ENCODE results near the gene GADD45G. TPM values are rescaled to one million over a fixed set of nuclear protein-coding genes. Genes with fewer than 3 reads are reported as not detected.

Gene GADD45G
- total RNA-seq, 1 donor from 2014 or later = 16.2 TPM

GRCh38 chr9:89649039-89649691, 44.4 kb downstream of the GADD45G start:
- Histone ChIP-seq H3K9me3 (no peaks in the 10 kb centered on the region), H3K36me3 (no peaks in the 10 kb centered on the region), H3K27ac (peak overlapping the region; percentile 50), H3K27me3 (no peaks in the 10 kb centered on the region), H3K4me3 (no peak overlapping the region), H3K4me1 (peaks cover 15% of the 10 kb centered on the region)
- DNase-seq (ENCODE audit: extremely low spot score in 2 of 2) = no peak
- intact Hi-C loops (cut with DNase I) = no loop called here
- TF ChIP-seq CTCF (IDR thresholded peaks at IDR 0.05) = no peak
- TF ChIP-seq POLR2AphosphoS5 (IDR thresholded peaks at IDR 0.05; ENCODE audit: insufficient read depth in 1 of 2, low read depth in 1 of 2) = no peak
- TF ChIP-seq POLR2A (IDR thresholded peaks at IDR 0.05) = no peak

- Histone ChIP-seq H3K27ac (no peak overlapping the region), H3K4me1 (peaks cover 45% of the 10 kb centered on the region), H3K27me3 (no peaks in the 10 kb centered on the region), H3K4me3 (no peak overlapping the region), H3K36me3 (no peaks in the 10 kb centered on the region), H3K9me3 (no peaks in the 10 kb centered on the region)
- no peak for DNase-seq (ENCODE audit: extremely low spot score in 2 of 2)
- intact Hi-C loops (cut with DNase I) = no loop called here
- TF ChIP-seq CTCF (IDR thresholded peaks at IDR 0.05) (no peak), POLR2AphosphoS5 (IDR thresholded peaks at IDR 0.05; ENCODE audit: insufficient read depth in 1 of 2, low read depth in 1 of 2) (peak in 1 of 2 donors; percentile 58)
These were observed 49.3 kb downstream of the GADD45G start for GRCh38 chr9:89654025-89654662.

GRCh38 chr9:89655056-89655989, 50.5 kb downstream of the GADD45G start:
- peak overlapping the region in 1 of 2 donors; percentile 16 for H3K4me3 ChIP-seq
- peak overlapping the region; percentile 75 for H3K27ac ChIP-seq
- no peak for DNase-seq (ENCODE audit: extremely low spot score in 2 of 2)
- no peaks in the 10 kb centered on the region for H3K27me3 ChIP-seq
- intact Hi-C loops (cut with DNase I) = no loop called here
- no peak for TF ChIP-seq POLR2A (IDR thresholded peaks at IDR 0.05)
- TF ChIP-seq CTCF (IDR thresholded peaks at IDR 0.05) = no peak
- TF ChIP-seq POLR2AphosphoS5 (IDR thresholded peaks at IDR 0.05; ENCODE audit: insufficient read depth in 1 of 2, low read depth in 1 of 2) = no peak
- H3K36me3 ChIP-seq = no peaks in the 10 kb centered on the region
- H3K4me1 ChIP-seq = peaks cover 56% of the 10 kb centered on the region
- H3K9me3 ChIP-seq = no peaks in the 10 kb centered on the region

Other genes starting within 250 kb of the GADD45G start
- 39.3 TPM for gene SEMA4D, start 106.9 kb upstream of the GADD45G start, total RNA-seq

All from vagina (tissue), 2 donors.